GM18526 (cell line): ENCODE data around the gene IL2RA.

Experiments used
- POLR2A ChIP-seq: IDR thresholded peaks from 3 replicates; pipeline ENCODE4 v1.6.1; 2011; ENCODE audit not compliant: insufficient read length; ENCODE audit errors: extremely low read depth

Gene IL2RA

DNA sequence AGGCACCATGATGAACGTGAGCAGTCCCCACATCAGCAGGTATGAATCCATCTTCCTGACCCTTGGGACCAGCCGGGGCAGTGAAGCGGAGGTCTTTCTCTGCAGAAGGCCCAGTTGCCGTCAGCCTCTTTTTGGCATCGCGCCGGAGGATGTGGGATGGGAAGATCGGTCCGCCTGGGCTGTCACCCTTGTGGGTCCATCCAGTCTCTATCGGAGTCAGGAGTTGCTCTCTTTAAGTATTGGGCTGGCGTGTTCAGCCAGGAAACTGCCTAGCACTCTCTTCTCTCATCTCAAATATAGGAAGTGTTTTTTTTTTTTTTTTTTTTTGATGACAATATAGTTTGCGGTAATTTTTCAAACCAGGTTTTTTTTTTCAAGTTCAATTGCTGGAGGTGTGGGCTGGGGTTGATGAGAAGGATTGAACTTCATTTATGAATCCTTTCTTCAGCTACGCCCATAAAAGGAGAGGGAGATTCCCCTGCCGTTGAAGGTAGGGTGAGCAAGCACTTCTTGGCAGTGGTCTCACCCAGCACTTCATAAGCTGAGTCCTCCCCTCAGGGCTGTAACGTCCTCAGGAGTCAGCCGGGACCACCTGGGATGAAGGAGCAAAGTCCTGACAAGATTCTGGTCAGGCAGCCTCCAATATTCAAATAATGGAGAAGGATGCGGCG, at the start of gene IL2RA:
Gene IL2RA, minus strand, starts transcription at position 267 of the 671 bp plus-strand sequence. Its CDS starts 216 bp downstream, at position 51.
- no peak for TF ChIP-seq POLR2A

DNA sequence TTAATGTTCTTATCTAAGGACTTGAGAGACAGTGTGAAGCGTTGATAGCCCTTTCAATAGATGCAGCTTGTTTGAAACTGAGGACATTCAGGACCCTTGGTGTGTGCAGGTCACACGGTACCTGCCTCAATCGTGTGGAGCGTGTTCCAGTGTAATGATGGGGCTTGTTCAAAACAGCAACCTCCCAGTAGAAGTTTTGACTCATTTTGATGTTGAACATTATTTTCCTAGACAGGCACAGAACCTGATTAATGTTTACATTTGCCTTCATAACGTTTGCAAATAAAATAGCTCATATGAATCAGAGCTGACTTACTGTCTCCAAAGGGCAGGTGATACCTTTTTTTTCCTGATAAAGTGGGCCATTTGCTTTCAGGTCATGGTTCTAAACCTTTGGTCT, 48.0 kb upstream of the IL2RA start:
- no peak for TF ChIP-seq POLR2A

DNA sequence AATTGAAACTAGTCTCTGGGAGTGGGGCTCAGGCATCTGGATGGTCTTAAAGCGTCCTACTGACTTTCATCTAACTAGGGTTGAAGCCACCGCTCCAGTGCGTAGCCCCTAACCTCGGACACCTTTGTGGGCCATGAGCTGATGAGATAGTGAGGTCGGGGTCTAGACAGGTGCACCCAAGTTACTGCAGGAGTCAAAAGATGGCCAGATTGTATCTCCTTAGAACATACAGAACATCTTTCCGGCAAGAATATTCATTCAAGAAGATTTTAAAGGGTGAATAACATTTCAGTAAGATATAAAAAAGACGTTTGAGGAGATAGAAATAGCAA, 47.2 kb upstream of the IL2RA start:
- TF ChIP-seq POLR2A, result no peak

DNA sequence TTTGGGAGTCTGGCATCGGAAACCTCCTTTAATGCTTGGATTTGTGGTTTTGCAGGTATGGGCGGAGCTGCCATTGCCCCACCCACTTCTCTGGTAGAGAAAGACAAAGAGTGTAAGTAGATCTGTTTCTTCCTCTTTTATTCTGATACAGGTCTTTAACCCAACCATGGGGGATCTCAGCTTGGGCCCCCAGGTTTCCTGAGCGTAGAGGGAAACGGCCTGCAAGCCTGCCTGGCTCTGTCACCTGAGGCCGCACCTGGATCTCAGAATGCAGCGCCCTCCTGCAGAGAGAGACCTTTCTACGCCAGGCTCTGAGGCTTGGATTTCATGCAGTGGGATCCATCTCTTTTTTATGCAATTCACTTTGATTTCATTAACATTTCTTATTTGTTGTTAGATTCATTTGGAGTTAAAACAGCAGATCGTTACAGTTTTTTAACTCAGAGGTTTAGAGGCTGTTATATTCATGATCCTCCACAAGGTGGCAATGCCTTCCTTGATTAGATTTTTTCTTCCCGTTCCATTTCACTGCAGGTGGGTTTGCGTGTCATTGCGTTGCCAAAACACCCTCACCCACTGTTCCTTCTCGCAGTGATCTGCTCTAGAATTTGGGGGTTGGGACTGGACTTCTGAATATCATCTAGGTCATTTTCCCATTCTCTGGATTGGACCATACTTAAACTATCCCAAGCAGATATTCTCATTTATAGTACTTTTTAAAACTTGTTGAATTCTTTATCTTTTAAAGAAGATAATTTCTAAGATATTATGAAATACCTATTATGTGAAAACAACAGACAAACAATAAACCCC, 46.7 kb upstream of the IL2RA start:
- no peak for TF ChIP-seq POLR2A

DNA sequence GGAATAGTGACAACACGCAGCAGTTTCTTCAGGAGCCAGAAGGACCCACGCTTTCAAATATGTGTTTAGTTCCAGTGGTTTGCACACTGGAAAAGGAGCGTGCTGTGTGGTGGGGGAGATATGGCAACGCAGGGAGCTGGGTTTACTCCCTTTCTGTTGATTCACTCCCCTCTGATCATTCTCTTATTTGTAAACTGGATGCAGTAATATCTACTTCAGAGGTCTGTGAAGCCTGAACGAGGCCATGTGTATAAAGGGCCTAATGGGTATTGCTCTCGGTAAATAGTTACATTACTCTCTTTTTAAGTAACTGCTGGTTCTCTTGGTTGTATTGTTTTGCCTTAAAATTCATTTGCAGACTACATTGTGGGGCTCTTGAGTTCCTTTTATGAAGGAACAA, 45.9 kb upstream of the IL2RA start:
- TF ChIP-seq POLR2A, result no peak

DNA sequence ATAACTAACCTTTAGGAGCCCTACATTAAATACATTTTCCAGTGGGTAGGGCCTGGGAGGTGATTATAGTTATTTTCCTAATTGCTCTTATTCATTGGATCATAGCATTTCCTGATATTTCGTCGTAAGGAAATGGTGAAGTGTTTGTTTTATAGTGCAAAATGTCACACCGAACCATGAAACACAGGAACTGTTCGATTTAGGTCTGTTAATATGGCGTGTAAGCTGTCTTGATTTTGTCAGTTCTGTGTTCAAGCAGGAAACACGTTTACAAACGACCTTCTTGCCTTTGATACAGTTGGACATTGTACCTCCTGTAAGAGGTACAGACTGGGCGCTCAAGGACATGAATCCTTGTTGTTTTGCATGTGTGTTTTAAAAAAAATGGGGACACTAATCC, 41.4 kb upstream of the IL2RA start:
- no peak for TF ChIP-seq POLR2A

DNA sequence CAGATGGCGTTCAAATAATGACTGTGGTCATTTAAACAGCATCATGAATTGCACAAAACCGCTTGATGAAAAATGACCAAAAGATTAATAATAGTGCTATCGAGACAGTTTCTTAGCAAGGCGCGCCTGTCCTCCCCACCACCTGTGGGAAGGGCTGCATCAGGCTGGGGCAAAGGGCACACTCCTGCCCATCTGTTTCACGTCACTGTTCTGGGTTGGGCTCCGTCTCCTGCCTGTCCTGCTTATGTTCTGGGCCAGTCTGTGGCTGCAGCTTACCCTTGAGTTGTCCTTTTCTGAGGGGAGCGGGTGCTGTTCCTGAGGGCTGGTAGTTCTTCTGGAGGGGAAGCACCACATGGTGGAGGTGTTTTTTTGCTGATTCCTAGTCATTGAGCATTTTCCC, 40.0 kb upstream of the IL2RA start:
- no peak for TF ChIP-seq POLR2A

DNA sequence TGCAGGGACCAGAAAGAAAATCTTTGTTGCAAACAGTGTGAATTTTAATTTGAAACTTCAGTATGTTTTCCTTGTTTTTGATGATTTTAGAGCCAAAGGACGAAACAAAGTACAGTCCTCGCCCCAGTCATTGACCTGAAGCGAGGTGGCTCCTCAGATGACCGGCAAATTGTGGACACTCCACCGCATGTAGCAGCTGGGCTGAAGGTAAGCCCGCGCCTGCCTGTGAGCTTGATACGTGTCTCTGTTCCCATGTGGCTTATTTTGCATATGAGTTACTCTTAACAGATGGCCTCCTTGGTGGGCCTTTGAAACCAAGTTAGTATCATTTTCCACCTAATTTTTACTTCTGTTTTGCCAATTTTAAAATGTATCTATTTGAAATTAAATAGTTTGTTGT, 39.0 kb upstream of the IL2RA start:
- no peak for TF ChIP-seq POLR2A

DNA sequence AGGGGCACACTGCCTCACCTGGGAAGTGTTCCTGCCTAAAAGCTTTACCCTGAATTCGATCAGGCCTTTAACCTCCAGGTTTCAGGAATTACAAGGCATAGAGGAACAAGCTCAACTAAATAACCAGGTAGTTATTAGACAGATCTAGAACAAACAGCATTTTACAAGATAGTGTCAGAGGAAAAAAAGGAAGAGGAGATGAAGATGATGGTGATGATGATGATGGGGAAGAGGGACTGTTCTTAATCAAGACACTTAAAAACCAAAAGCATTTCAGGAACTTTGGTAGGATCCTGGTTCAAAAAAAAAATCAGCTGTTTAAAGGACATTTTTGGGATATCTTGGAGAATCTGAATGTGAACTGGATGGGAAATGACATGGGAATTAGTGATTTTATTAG, 38.2 kb upstream of the IL2RA start:
- no peak for TF ChIP-seq POLR2A

DNA sequence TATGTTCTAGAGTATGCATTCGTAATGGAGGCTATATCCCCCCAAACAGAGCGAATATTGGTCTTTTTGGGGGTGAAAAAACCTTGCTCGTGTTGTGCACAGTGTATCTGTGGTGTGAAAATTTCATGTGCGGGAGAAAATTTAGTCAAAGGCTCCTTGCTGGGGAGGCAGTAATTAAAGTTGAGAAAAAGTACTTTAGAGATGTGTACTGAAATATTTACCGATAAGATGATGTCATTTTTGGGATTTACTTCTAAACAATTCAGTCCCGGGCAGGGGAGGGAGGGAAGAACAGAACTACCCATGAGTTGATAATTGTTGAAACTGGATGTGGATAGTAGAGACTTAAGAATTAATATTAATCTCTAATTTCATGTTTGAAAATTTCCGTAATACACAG, 36.0 kb upstream of the IL2RA start:
- no peak for TF ChIP-seq POLR2A

DNA sequence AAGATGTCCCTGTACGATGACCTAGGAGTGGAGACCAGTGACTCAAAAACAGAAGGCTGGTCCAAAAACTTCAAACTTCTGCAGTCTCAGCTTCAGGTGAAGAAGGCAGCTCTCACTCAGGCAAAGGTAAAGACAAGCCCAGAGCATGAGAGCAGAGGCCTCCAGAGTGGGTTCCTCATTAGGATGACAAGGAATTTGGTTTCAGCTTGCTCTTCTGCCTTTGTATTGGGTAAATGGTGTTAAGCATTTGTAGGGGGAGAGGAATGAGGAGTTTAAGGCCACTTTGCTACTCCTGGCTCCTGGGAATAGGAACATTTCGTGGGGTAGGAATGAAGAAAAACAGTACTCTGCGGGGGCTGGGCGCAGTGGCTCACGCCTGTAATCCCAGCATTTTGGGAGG, 34.9 kb upstream of the IL2RA start:
- TF ChIP-seq POLR2A, result no peak

DNA sequence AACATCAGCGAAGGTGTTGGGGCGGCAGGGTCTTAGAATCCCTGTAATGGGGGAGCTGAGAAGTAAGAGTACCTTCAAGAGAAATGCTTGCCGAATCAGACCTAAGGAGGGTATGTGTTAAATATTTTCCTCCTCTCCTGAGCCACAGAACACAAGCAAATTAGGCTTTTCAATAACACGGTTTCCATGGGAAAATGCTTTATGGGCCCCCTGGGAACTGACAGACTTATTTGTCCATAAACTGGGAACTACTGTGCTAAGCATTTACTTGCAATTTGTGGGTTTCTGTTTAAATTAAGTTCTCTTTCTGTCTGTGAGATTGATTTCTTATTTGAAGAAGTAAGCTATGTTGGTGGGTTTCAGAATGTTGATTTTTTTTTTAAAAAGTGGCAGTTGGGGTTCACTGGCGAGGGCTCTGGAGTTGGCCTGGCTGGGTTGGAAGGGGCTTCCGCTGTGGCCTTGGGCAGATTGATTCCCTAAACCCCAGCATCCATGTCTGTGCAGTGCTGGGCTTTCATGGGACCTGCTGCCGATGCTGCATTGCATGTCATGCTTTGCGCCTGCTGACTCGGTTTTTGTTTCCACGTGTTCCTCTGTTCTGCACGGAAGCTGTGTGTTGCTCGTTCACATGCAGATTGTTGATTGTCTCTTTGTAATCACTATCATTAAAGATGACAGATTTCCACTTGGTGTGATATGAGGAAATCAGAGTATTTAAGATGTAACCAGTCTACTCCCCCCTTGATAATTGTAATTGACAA, 33.8 kb upstream of the IL2RA start:
- TF ChIP-seq POLR2A, result no peak

DNA sequence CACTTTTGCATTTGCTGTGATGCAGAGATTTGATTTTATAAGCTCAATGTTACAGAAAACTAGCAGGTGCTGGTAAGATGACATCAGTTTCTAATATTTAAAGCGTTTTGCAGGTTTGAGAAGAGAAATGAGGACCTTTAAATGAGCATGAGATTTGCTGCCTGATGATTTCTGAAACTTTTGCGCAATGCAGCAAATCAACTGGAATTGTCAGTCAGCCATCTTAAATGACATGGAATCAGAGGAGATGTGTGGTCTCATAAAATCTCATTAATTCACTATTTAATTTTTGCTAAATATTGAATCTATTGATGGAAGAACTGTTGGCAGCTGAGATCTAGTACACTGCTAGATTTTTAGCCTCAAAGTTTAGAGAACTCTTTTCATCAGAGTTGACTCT, 30.6 kb upstream of the IL2RA start:
- TF ChIP-seq POLR2A, result no peak

DNA sequence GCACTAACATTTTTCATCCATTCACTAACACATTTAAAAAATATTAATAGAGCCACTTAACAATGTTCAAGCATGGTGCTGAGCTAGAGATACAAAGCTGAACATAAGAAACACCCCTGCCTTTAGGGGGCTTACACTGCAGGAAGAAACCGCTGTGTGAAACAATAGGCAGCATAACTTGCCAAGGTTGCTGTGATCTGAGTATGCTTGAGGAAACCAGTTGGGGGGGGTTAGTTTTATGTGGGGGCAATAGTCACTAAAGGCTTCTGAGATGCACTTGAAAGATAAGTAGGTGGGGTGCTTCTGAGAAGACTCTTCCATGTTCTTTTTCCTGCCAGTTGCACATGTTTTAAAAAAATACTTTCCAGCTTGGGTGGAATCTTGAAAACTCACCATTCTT, 29.5 kb upstream of the IL2RA start:
- TF ChIP-seq POLR2A, result no peak

DNA sequence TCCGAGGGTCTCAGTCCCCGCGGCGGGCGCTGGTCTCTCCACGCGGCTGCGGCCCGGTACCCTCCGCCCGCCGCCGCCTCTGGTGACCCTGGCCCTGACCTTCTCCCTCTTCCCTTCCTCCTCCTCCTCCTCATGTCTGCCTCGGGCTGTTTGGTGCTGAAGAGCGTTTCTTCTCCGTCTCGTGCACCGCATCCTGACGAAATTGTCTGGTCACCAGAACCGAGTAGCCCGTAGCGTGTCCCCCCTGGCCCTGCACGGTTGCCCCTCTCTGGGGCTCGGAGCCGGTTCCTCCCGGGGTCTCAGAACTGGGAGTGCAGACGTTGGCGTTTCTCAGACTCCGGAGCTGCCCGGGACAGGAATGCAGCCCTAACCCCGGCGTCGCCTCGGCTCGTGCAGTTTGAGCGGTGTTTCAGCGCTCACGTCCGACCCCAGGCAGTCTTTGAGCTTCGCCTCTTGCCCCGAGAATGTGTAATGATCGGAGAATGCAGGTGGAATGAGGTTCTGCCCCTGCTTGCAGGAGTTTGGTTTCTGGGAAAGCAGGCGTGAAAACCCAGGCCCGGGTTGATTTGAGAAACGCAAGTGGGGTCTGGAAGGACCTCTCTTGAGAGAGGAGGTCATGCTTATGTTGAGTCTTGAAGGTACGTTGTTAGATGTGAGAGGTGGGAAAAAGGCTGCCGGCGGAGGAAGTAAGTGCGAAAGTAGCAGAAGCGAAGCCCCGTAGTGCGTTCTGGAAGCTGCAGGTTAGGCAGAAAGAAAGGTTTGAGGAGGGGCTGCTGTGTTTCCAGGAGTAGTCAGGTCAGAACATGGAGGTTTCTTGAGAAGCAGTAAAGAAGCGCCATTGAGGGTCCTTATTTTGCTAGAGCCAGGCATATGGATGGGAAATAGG, 27.4 kb upstream of the IL2RA start:
- TF ChIP-seq POLR2A, result no peak
